HepG2 (cell line): ENCODE measurements around the gene GLB1L. TPM values are rescaled to one million over a fixed set of nuclear protein-coding genes. Genes with fewer than 3 reads are reported as not detected.

Experiments used
- HMGA1 ChIP-seq: sonication (generic); formaldehyde crosslinking; conservative IDR thresholded peaks from 2 replicates; pipeline ENCODE4 v1.4.0; 2020; ENCODE audit warnings: missing genetic modification reagents
- HOXA5 ChIP-seq: sonication (generic); formaldehyde crosslinking; IDR thresholded peaks from 2 replicates; pipeline ENCODE4 v1.4.0; 2020; ENCODE audit warnings: missing genetic modification reagents
- NR2C2 ChIP-seq: sonication (generic); formaldehyde crosslinking; IDR thresholded peaks from 2 replicates; pipeline ENCODE4 v1.4.0; 2020; ENCODE audit warnings: missing genetic modification reagents, mild to moderate bottlenecking, moderate library complexity, borderline replicate concordance
- SMAD1 ChIP-seq: sonication (generic); formaldehyde crosslinking; IDR thresholded peaks from 2 replicates; pipeline ENCODE4 v1.4.0; 2020; ENCODE audit warnings: missing genetic modification reagents, low read depth, mild to moderate bottlenecking, borderline replicate concordance
- SP5 ChIP-seq: IDR thresholded peaks from 2 replicates; pipeline ENCODE4 v1.6.1; 2016; ENCODE audit warnings: low read depth, borderline replicate concordance
- SRF ChIP-seq: IDR thresholded peaks from 2 replicates; pipeline ENCODE4 v1.6.1; 2011; ENCODE audit warnings: mild to moderate bottlenecking, low read depth, low read length, moderate library complexity
- WIZ ChIP-seq: sonication (generic); formaldehyde crosslinking; IDR thresholded peaks from 2 replicates; pipeline ENCODE4 v1.5.1; 2020; ENCODE audit warnings: mild to moderate bottlenecking, missing genetic modification reagents
- ZNF225 ChIP-seq: sonication (generic); formaldehyde crosslinking; IDR thresholded peaks from 2 replicates; pipeline ENCODE4 v1.4.0; 2020; ENCODE audit warnings: mild to moderate bottlenecking, missing genetic modification reagents
- ZNF296 ChIP-seq: sonication (generic); formaldehyde crosslinking; conservative IDR thresholded peaks from 2 replicates; pipeline ENCODE4 v1.5.0; 2020; ENCODE audit warnings: mild to moderate bottlenecking, missing genetic modification reagents
- ZNF44 ChIP-seq: sonication (generic); formaldehyde crosslinking; IDR thresholded peaks from 2 replicates; pipeline ENCODE4 v1.5.1; 2020; ENCODE audit warnings: mild to moderate bottlenecking, missing genetic modification reagents
- ZNF530 ChIP-seq: sonication (generic); formaldehyde crosslinking; IDR thresholded peaks from 2 replicates; pipeline ENCODE4 v1.5.0; 2020; ENCODE audit warnings: low read depth, mild to moderate bottlenecking, missing genetic modification reagents
- ZNF577 ChIP-seq: sonication (generic); formaldehyde crosslinking; IDR thresholded peaks from 2 replicates; pipeline ENCODE4 v1.4.0; 2020; ENCODE audit warnings: mild to moderate bottlenecking, low read depth, missing genetic modification reagents, borderline replicate concordance
- ZSCAN29 ChIP-seq: sonication (generic); formaldehyde crosslinking; conservative IDR thresholded peaks from 2 replicates; pipeline ENCODE4 v1.4.0; 2020; ENCODE audit warnings: mild to moderate bottlenecking, missing genetic modification reagents
- polyA plus RNA-seq, 8 experiments: library from polyadenylated mRNA; depleted of rRNA in 3 of 8; stranded (reverse) in 7 of 8; unstranded in 1 of 8; fragments of >200 nt; fragmentation: Illumina TruSeq in 4 of 8; extraction: Trizol in 4 of 8; gene quantifications; 2 replicates each; pipeline versions ENCODE4 v1.2.1 to v1.2.3, GENCODE V29; 2011 to 2016; ENCODE audit warnings: low read depth in 4 of 8, missing spikeins in 1 of 8, mixed read lengths in 1 of 8; ENCODE audit not compliant: insufficient read depth in 1 of 8
- total RNA-seq, 5 experiments: library from RNA; depleted of rRNA; stranded (reverse); fragments of >200 nt; fragmentation: Illumina TruSeq; extraction: Trizol; gene quantifications; 2 replicates each; pipeline ENCODE4 v1.2.3, GENCODE V29; 2016; ENCODE audit warnings: low read depth in 1 of 5
- TF ChIP-seq, protein P1 (sequence below): sonication (generic); formaldehyde crosslinking; IDR thresholded peaks from 2 replicates; pipeline ENCODE4 v1.4.0; 2020; ENCODE audit warnings: missing genetic modification reagents
- TF ChIP-seq, protein P2 (sequence below): sonication (generic); formaldehyde crosslinking; IDR thresholded peaks from 2 replicates; pipeline ENCODE4 v1.8.0; 2022; ENCODE audit warnings: mild to moderate bottlenecking, missing genetic modification reagents
- TF ChIP-seq, protein P3 (sequence below): sonication (generic); formaldehyde crosslinking; IDR thresholded peaks from 2 replicates; pipeline ENCODE4 v1.5.0; 2020; ENCODE audit warnings: missing genetic modification reagents
- TF ChIP-seq, protein P4 (sequence below): sonication (generic); formaldehyde crosslinking; IDR thresholded peaks from 2 replicates; pipeline ENCODE4; 2020; ENCODE audit warnings: missing genetic modification reagents, mild to moderate bottlenecking, borderline replicate concordance
- TF ChIP-seq, protein P5 (sequence below): sonication (generic); formaldehyde crosslinking; IDR thresholded peaks from 2 replicates; pipeline ENCODE4 v1.8.1; 2023; ENCODE audit warnings: mild to moderate bottlenecking, inconsistent platforms, moderate library complexity, missing genetic modification reagents, borderline replicate concordance

Gene GLB1L
- total and polyA plus RNA-seq, 2 of the 13 experiments (the other 11 are each of a cell fraction or from before 2014, with no cell fraction given) = 6.8 to 7.3 TPM

DNA sequence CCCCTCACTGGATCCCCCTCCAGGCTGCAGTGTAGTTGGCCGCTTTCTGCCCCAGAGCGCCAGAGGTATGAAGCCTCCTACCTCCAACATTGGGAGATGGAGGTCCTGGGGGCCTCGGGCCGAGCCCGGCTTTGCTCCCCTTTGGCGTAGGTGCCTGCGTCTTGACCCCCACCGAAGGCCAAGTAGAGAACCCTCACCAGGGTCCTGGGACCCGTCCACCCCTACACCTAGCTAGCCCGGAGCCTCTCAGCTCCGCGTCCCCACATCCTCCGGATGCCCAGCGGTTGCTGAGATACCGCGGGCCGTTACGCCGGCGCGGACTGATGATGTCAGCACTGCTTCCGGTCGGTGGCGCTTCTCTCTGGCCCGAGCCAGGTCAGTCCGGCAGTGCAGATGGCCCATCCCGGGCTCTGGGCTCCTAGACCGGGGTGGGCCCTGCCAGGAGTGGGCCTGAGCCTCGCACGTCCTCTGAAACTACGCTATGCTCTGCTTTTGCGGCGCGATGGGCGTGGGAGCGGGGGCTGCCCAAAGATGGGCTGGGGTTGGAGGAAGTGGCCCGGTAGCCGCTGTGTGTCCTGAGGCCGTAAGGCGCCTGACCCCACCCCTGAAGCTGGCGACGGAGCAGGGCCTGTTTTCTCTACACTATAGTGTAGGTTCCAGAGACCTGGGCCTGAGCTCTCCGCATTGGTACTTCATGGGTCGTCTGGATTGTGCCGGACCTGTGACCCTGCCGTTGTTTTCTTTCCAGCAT lies at the start of gene GLB1L, which contains the start of gene STK16 (continued):
- peak; percentile 94; the same call in 1 of the 2 replicates for TF ChIP-seq SMAD1 (CRISPR knock-in tag)
- TF ChIP-seq, protein P1, sequence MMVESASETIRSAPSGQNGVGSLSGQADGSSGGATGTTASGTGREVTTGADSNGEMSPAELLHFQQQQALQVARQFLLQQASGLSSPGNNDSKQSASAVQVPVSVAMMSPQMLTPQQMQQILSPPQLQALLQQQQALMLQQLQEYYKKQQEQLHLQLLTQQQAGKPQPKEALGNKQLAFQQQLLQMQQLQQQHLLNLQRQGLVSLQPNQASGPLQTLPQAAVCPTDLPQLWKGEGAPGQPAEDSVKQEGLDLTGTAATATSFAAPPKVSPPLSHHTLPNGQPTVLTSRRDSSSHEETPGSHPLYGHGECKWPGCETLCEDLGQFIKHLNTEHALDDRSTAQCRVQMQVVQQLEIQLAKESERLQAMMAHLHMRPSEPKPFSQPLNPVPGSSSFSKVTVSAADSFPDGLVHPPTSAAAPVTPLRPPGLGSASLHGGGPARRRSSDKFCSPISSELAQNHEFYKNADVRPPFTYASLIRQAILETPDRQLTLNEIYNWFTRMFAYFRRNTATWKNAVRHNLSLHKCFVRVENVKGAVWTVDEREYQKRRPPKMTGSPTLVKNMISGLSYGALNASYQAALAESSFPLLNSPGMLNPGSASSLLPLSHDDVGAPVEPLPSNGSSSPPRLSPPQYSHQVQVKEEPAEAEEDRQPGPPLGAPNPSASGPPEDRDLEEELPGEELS (CRISPR knock-in tag) = peak; percentile 64; the same call in 1 of the 2 replicates
- TF ChIP-seq, protein P2, sequence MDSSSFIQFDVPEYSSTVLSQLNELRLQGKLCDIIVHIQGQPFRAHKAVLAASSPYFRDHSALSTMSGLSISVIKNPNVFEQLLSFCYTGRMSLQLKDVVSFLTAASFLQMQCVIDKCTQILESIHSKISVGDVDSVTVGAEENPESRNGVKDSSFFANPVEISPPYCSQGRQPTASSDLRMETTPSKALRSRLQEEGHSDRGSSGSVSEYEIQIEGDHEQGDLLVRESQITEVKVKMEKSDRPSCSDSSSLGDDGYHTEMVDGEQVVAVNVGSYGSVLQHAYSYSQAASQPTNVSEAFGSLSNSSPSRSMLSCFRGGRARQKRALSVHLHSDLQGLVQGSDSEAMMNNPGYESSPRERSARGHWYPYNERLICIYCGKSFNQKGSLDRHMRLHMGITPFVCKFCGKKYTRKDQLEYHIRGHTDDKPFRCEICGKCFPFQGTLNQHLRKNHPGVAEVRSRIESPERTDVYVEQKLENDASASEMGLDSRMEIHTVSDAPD (CRISPR knock-in tag) = peak; percentile 33; the same call in 1 of the 2 replicates
- TF ChIP-seq ZNF44 = 0 out of 2 replicates have a peak, but pooled peaks have one; percentile 68
- TF ChIP-seq, protein P3, sequence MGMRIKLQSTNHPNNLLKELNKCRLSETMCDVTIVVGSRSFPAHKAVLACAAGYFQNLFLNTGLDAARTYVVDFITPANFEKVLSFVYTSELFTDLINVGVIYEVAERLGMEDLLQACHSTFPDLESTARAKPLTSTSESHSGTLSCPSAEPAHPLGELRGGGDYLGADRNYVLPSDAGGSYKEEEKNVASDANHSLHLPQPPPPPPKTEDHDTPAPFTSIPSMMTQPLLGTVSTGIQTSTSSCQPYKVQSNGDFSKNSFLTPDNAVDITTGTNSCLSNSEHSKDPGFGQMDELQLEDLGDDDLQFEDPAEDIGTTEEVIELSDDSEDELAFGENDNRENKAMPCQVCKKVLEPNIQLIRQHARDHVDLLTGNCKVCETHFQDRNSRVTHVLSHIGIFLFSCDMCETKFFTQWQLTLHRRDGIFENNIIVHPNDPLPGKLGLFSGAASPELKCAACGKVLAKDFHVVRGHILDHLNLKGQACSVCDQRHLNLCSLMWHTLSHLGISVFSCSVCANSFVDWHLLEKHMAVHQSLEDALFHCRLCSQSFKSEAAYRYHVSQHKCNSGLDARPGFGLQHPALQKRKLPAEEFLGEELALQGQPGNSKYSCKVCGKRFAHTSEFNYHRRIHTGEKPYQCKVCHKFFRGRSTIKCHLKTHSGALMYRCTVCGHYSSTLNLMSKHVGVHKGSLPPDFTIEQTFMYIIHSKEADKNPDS (CRISPR knock-in tag) = no peak
- TF ChIP-seq, protein P4, sequence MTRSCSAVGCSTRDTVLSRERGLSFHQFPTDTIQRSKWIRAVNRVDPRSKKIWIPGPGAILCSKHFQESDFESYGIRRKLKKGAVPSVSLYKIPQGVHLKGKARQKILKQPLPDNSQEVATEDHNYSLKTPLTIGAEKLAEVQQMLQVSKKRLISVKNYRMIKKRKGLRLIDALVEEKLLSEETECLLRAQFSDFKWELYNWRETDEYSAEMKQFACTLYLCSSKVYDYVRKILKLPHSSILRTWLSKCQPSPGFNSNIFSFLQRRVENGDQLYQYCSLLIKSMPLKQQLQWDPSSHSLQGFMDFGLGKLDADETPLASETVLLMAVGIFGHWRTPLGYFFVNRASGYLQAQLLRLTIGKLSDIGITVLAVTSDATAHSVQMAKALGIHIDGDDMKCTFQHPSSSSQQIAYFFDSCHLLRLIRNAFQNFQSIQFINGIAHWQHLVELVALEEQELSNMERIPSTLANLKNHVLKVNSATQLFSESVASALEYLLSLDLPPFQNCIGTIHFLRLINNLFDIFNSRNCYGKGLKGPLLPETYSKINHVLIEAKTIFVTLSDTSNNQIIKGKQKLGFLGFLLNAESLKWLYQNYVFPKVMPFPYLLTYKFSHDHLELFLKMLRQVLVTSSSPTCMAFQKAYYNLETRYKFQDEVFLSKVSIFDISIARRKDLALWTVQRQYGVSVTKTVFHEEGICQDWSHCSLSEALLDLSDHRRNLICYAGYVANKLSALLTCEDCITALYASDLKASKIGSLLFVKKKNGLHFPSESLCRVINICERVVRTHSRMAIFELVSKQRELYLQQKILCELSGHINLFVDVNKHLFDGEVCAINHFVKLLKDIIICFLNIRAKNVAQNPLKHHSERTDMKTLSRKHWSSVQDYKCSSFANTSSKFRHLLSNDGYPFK (CRISPR knock-in tag) = peak; percentile 93; the same call in 1 of the 2 replicates
- peak; percentile 95 for TF ChIP-seq ZNF225 (CRISPR knock-in tag)
- no peak for TF ChIP-seq HMGA1 (CRISPR knock-in tag)
- TF ChIP-seq NR2C2 (CRISPR knock-in tag) = peak; percentile 83
- TF ChIP-seq ZNF530 (CRISPR knock-in tag) = peak; percentile 85; the same call in 1 of the 2 replicates
- 0 out of 2 replicates have a peak, but pooled peaks have one; percentile 29 for TF ChIP-seq ZNF577
- 0 out of 2 replicates have a peak, but pooled peaks have one; percentile 60 for TF ChIP-seq SP5
- peak; percentile 70; the same call in 1 of the 2 replicates for TF ChIP-seq WIZ
- peak; percentile 64 for TF ChIP-seq SRF
- TF ChIP-seq, protein P5, sequence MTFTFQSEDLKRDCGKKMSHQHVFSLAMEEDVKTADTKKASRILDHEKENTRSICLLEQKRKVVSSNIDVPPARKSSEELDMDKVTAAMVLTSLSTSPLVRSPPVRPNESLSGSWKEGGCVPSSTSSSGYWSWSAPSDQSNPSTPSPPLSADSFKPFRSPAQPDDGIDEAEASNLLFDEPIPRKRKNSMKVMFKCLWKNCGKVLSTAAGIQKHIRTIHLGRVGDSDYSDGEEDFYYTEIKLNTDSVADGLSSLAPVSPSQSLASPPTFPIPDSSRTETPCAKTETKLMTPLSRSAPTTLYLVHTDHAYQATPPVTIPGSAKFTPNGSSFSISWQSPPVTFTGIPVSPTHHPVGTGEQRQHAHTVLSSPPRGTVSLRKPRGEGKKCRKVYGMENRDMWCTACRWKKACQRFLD = peak; percentile 95
- peak; percentile 60; the same call in 1 of the 2 replicates for TF ChIP-seq HOXA5 (CRISPR knock-in tag)
- peak; percentile 72; the same call in 1 of the 2 replicates for TF ChIP-seq ZSCAN29
- no peak; the same call in 1 of the 2 replicates for TF ChIP-seq ZNF296
